ENCODE measurements around the gene SMPDL3A.

DNA sequence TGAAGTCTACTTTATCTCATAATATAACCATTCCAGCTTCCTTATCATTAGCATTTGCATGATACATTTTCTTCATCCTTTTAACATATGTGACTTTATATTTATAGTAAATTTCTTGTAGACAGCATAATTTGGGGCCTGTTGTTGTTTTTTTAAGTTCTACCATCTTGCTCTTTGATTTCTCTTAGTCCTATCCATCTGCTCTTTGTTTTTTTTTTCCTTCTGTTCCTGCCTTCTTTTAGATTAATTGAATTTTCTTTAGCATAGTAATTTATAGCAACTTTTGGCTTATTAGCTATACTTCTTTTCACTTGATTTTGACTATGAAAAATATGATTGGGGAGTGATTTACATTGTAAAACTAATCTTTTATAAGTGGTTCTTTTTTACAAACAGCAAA is 28.7 kb upstream of the SMPDL3A start:
- TF ChIP-seq POLR2A (IDR thresholded peaks at IDR 0.05; ENCODE audit: low read depth, low read length) (no peak), POLR2AphosphoS5 (IDR thresholded peaks at IDR 0.05; ENCODE audit: low read depth, low read length) (no peak), TAF1 (IDR thresholded peaks at IDR 0.05; ENCODE audit: borderline replicate concordance, low read depth, low read length) (no peak)

Data from GM12892 (cell line).